B cell (primary cell): Measurements from ENCODE around the gene PLN. TPM values are rescaled to one million over a fixed set of nuclear protein-coding genes. Genes with fewer than 3 reads are reported as not detected.

Source experiments
- ATAC-seq: fragments of 200-7000 bp; cut with Tn5 transposase; one replicate; pipeline ENCODE4 v1.10.0; 2021; ENCODE audit warnings: low read depth, mild to moderate bottlenecking, moderate number of reproducible peaks, moderate library complexity
- CTCF ChIA-PET: fragments of 350-600 bp; sonication (Branson Sonifier 250); formaldehyde crosslinking; loops from one replicate; lab custom pipeline; 2021; ENCODE audit warnings: antibody characterized with exemption, inconsistent platforms; lab: Charles Lee
- POLR2A ChIA-PET: fragments of 350-600 bp; sonication (Branson Sonifier 250); formaldehyde crosslinking; loops from one replicate; lab custom pipeline; 2021; ENCODE audit warnings: antibody characterized with exemption; lab: Charles Lee
- DNase-seq: peaks from one replicate; pipeline ENCODE4 v3.0.0; 2013
- H2AFZ ChIP-seq: 2 replicates; pipeline ENCODE4 v1.6.1; 2012; ENCODE audit warnings: mild to moderate bottlenecking, low read depth, low read length; ENCODE audit not compliant: insufficient read depth, poor library complexity, severe bottlenecking
- H3K27ac ChIP-seq, 2 donors: 1 replicate in 1 of 2; 2 replicates in 1 of 2; pipeline ENCODE4 v1.5.1; 2012 to 2013; ENCODE audit warnings: low read length in 2 of 2, mild to moderate bottlenecking in 2 of 2, moderate library complexity in 1 of 2
- H3K27me3 ChIP-seq, 4 experiments: fragments of 200-600 bp in 1 of 4; sonication (generic) in 1 of 4; replicated peaks in 1 of 4; 1 replicate in 2 of 4; 2 replicates in 2 of 4; pipeline versions ENCODE4 v1.6.1 to v1.7.0; 2013 to 2016; ENCODE audit warnings: low read length in 3 of 4, mild to moderate bottlenecking in 2 of 4, mixed read lengths in 1 of 4, moderate library complexity in 1 of 4; ENCODE audit not compliant: insufficient read depth in 4 of 4, control insufficient read depth in 3 of 4; ENCODE audit errors: control extremely low read depth in 1 of 4
- H3K36me3 ChIP-seq, 2 experiments: replicated peaks in 1 of 2; 1 replicate in 1 of 2; 2 replicates in 1 of 2; pipeline versions ENCODE4 v1.6.1 to v1.7.1; 2013; ENCODE audit warnings: low read length in 1 of 2; ENCODE audit not compliant: insufficient read depth in 2 of 2, control insufficient read depth in 1 of 2; ENCODE audit errors: control extremely low read depth in 1 of 2, extremely low read depth in 1 of 2
- H3K4me1 ChIP-seq, 2 donors: fragments of 200-600 bp in 1 of 2; sonication (generic) in 1 of 2; 1 replicate in 1 of 2; 2 replicates in 1 of 2; pipeline versions ENCODE4 v1.5.1 to v1.6.1; 2013 to 2017; ENCODE audit warnings: low read length in 2 of 2; ENCODE audit not compliant: control insufficient read depth in 2 of 2, insufficient read depth in 2 of 2
- H3K4me2 ChIP-seq: replicated peaks from 2 replicates; pipeline ENCODE3; 2012; ENCODE audit warnings: mild to moderate bottlenecking, low read depth, low read length; ENCODE audit not compliant: poor library complexity, severe bottlenecking
- H3K4me3 ChIP-seq, 5 experiments: fragments of 200-600 bp in 1 of 5; sonication (generic) in 1 of 5; 1 replicate in 3 of 5; 2 replicates in 2 of 5; pipeline versions ENCODE4 v1.5.1 to v1.7.0; 2011 to 2016; ENCODE audit warnings: low read length in 4 of 5, mild to moderate bottlenecking in 4 of 5, low read depth in 2 of 5, control low read depth in 1 of 5, moderate library complexity in 1 of 5; ENCODE audit not compliant: insufficient read depth in 1 of 5; ENCODE audit errors: control extremely low read depth in 1 of 5, extremely low read depth in 1 of 5
- H3K79me2 ChIP-seq: fragments of 200-600 bp; sonication (generic); one replicate; pipeline ENCODE4 v1.6.0; 2016; ENCODE audit warnings: low read length; ENCODE audit not compliant: control insufficient read depth, insufficient read depth
- H3K9ac ChIP-seq: fragments of 200-600 bp; sonication (generic); 2 replicates; pipeline ENCODE4 v1.6.1; 2017; ENCODE audit warnings: mild to moderate bottlenecking, low read length, moderate library complexity
- H3K9me3 ChIP-seq, 3 donors: one replicate each; pipeline versions ENCODE4 v1.6.1 to v1.7.1; 2013; ENCODE audit warnings: low read length in 2 of 3; ENCODE audit not compliant: control insufficient read depth in 2 of 3, insufficient read depth in 1 of 3; ENCODE audit errors: control extremely low read depth in 1 of 3
- H4K20me1 ChIP-seq: 2 replicates; pipeline ENCODE4 v1.6.0; 2012; ENCODE audit warnings: mild to moderate bottlenecking, low read length; ENCODE audit not compliant: insufficient read depth, control insufficient read depth, poor library complexity, severe bottlenecking
- H3K27ac Mint-ChIP-seq: one replicate; pipeline ENCODE4 v1.8.0; 2021; ENCODE audit warnings: mixed read lengths
- H3K27me3 Mint-ChIP-seq: one replicate; pipeline ENCODE4 v1.8.0; 2021; ENCODE audit warnings: mixed read lengths
- H3K4me1 Mint-ChIP-seq: one replicate; pipeline ENCODE4 v1.8.0; 2021; ENCODE audit warnings: mixed read lengths
- H3K4me3 Mint-ChIP-seq: one replicate; pipeline ENCODE4 v1.8.0; 2021; ENCODE audit warnings: mixed read lengths
- H3K9me3 Mint-ChIP-seq: one replicate; pipeline ENCODE4 v1.8.0; 2022; ENCODE audit warnings: mixed read lengths; ENCODE audit not compliant: insufficient read depth
- CTCF ChIP-seq: fragments of 200-600 bp; IDR thresholded peaks from one replicate; pipeline ENCODE4 v1.8.0; 2022; ENCODE audit warnings: antibody characterized with exemption, mild to moderate bottlenecking
- EZH2 ChIP-seq: IDR thresholded peaks from 2 replicates; pipeline ENCODE4 v1.6.1; 2012; ENCODE audit warnings: borderline replicate concordance, low read depth, mild to moderate bottlenecking, moderate library complexity, low read length; ENCODE audit not compliant: insufficient read depth, poor library complexity, severe bottlenecking
- WGBS: methylation state at CpG from one replicate; pipeline ENCODE4 v1.1.5; 2013; ENCODE audit warnings: missing lambda C conversion rate; ENCODE audit not compliant: insufficient coverage; 5-methylcytosine and 5-hydroxymethylcytosine counted together
- intact Hi-C: fragments of 100-400 bp; cut with micrococcal nuclease; formaldehyde crosslinking; loops from one replicate; pipeline ENCODE4 v1.10.0; 2022
- polyA plus RNA-seq: library from polyadenylated mRNA; depleted of rRNA; stranded (reverse); fragments of >200 nt; gene quantifications from 2 replicates; pipeline ENCODE4 v1.2.3, GENCODE V29; 2012
- total RNA-seq, 2 donors: library from RNA; stranded (reverse); fragments of 120-200 nt in 1 of 2; gene quantifications; 1 replicate in 1 of 2; 2 replicates in 1 of 2; pipeline versions ENCODE4 v1.2.3 to v1.2.4, GENCODE V29; 2013 to 2022

Gene PLN
- total and polyA plus RNA-seq, 2 donors (not counting 1 experiment from before 2014, with no cell fraction given), result not detected

GRCh38 chr6:118565311-118565960, 17.3 kb downstream of the PLN start:
- Histone ChIP-seq H3K36me3 (peaks cover 3 to 5% of the 10 kb centered on the region in 2 experiments), H3K27ac (peak overlapping the region in 1 of 2 donors; percentile 49), H3K27me3 (no peaks in the 10 kb centered on the region), H3K4me3 (no peak overlapping the region), H3K4me2 (no peak overlapping the region), H3K9me3 (no peaks in the 10 kb centered on the region), H4K20me1 (no peaks in the 10 kb centered on the region), H3K4me1 (peaks cover 6% of the 10 kb centered on the region in 2 donors), H3K9ac (no peak overlapping the region), H2AFZ (peak overlapping the region; percentile 11), H3K79me2 (peaks cover 20% of the 10 kb centered on the region)
- ChIA-PET CTCF (interaction anchor here (0.6 to 5.8 kb wide), 71 partner anchors 8 to 781 kb away, joined by 3 to 146 read pairs (median 5); partner anchors contain the start of gene ASF1A), POLR2A (interaction anchor here (1.0 kb wide), 1 partner anchor 243 kb away, joined by 3 read pairs; no protein-coding TSS in a partner anchor)
- Mint-ChIP-seq H3K4me1 (peaks cover 9% of the 10 kb centered on the region), H3K9me3 (no peaks in the 10 kb centered on the region), H3K27ac (peak overlapping the region; percentile 5), H3K4me3 (no peak overlapping the region), H3K27me3 (no peaks in the 10 kb centered on the region)
- WGBS, result 69% methylated on average over 2 of the region's 5 CpGs
- ATAC-seq, result peak; percentile 94
- TF ChIP-seq EZH2 (no peak), CTCF (peak; percentile 85)
- DNase-seq, result peak; percentile 81
- intact Hi-C loops, result loop anchor here (1.0 to 10.0 kb wide), 5 partner anchors 53 to 329 kb away; partner anchors contain the start of gene ASF1A

- no peak for TF ChIP-seq EZH2
- no peak for TF ChIP-seq CTCF
- peaks cover 6% of the 10 kb centered on the region in 2 donors for H3K4me1 ChIP-seq
- WGBS, result 81% methylated on average over 3 of the region's 3 CpGs
- H3K9ac ChIP-seq, result no peak overlapping the region
- no peak overlapping the region for H3K27ac Mint-ChIP-seq
- H3K9me3 ChIP-seq, result no peaks in the 10 kb centered on the region
- H2AFZ ChIP-seq, result no peak overlapping the region
- no peak overlapping the region for H3K27ac ChIP-seq
- H4K20me1 ChIP-seq, result no peaks in the 10 kb centered on the region
- ChIA-PET CTCF (interaction anchor here (4.7 to 5.8 kb wide), 3 partner anchors 207 to 543 kb away, joined by 45 to 146 read pairs (median 58); no protein-coding TSS in a partner anchor), POLR2A (no interaction called here)
- peaks cover 9% of the 10 kb centered on the region for H3K4me1 Mint-ChIP-seq
- no peak overlapping the region for H3K4me3 Mint-ChIP-seq
- no peak overlapping the region for H3K4me2 ChIP-seq
- no peaks in the 10 kb centered on the region for H3K27me3 ChIP-seq
- H3K79me2 ChIP-seq, result peaks cover 13% of the 10 kb centered on the region
- ATAC-seq, result no peak
- no peaks in the 10 kb centered on the region for H3K9me3 Mint-ChIP-seq
- intact Hi-C loops, result loop anchor here (10.0 kb wide), 1 partner anchor 327 kb away; the partner anchor contains the start of gene ASF1A
- peaks cover 3 to 6% of the 10 kb centered on the region in 2 experiments for H3K36me3 ChIP-seq
- H3K27me3 Mint-ChIP-seq, result no peaks in the 10 kb centered on the region
- no peak for DNase-seq
- no peak overlapping the region for H3K4me3 ChIP-seq
Observed at GRCh38 chr6:118567974-118568373, 19.9 kb downstream of the PLN start.
